Measurements from ENCODE around the gene LCN2.
"Not testable (repeated sequence)": the region's sequence is repeated elsewhere in the genome, so short reads cannot be mapped to it uniquely, and the experiment has no call there.

Gene LCN2

GRCh38 chr9:128128836-128129590 is 20.2 kb upstream of the LCN2 start:
- DNase-seq = no peak

GRCh38 chr9:128129976-128130590 is 19.2 kb upstream of the LCN2 start:
- DNase-seq = peak; percentile 60

DNA sequence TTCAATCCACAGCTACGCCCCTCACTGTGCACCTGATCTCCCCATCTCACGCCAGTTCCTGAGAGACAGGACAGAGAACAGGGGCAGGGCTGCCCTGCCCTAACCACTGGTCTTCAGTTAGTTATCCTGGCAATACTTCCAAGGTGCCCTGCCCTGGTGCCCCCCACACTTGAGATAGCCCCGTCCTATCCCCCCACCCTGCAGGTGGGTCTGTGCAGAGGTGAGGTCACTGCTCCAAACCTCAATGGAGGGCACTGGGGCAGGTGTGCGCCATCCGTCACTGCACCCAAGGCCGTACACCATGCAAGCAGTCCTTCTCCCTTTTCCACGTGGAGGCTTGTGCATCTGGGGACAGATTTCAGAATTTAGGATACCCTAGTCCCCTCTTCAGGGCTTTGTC is 18.6 kb upstream of the LCN2 start:
- DNase-seq = not testable (repeated sequence)

GRCh38 chr9:128131346-128131745 is 17.9 kb upstream of the LCN2 start:
- not testable (repeated sequence) for DNase-seq

- DNase-seq = not testable (repeated sequence)
Observed at GRCh38 chr9:128132139-128132538, 17.1 kb upstream of the LCN2 start.

GRCh38 chr9:128135561-128135960 is 13.7 kb upstream of the LCN2 start:
- not testable (repeated sequence) for DNase-seq

DNA sequence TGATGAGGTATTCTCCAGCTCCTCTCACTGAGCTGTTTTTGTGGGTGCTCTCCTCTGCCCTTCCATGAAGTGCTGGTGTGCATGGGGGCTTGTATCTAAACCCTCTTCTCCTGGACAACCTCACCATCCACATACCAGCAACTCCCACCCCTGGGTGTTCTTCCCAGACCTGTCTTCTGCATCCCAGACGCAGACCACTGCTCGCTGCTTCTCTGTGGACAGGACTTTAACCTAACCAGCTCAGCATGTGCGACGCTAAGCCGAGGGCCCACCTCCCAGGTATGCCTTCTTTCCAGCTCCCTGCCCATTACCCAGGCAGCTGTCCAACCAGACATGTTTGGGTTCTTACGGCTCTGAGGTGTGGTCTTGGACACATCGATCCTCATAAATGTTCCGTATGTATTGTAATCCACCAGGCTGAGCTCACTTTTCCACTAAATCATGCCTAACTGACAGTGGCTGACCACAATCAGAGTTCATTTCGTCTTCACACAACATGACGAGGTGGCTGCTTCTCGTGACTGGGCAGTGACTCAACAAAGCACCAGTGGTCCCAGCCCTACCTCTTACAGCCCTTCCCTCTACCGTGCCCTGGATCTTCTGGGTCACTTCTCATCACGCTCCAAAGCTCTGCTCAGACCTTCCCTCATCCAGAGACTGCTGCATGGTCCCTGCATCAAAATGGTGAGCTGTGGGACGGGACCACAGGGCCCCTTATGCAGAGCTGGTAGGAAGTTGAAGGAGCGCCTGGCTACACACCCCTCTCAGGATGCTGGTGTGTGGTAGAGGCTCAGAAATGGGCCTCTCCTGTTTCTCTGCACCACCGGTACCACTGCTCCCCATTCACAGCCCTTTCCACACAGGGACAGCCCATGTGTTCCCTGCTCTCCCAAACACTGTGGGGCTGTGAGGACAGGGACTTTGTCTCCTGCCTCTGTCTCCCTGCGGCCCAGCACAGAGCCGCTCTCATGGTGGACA is 12.1 kb upstream of the LCN2 start:
- no peak for DNase-seq

DNA sequence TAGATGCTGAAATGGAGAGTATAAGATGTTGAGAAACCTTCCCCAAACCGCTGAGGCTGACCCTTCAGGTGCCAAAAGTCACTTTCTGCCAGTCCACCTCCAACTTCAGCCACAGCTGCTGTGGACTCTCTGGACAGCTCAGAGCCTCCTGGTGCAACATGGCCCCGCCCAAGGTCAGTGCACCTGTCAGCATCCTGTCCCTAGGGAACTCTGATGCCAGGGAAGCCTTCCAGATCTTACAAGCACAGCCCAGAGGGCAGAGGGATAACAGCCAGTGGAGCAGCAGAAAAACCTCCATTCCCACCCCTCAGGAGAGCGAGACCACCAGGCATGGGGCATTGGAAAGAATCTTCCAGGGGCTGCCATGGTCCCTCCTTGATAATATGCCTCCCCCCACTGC is 11.3 kb upstream of the LCN2 start:
- DNase-seq = no peak

DNA sequence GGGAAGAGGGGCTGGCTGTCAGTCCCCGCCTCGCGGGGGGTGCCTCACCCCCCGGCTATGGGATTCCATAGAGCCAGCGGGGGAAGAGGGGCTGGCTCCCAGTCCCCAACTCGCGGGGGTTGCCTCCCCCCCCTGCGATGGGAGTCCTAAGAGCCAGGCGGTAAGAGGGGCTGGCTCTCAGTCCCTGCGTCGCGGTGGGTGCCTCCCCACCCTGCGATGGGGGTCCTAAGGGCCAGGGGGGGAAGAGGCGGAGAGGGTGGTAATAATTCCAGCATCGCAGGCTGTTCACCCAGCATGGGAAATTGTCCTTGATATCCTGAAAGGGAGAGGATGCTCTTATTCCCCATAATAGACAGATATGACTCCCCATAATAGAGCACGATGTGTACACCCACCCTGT is 9.6 kb upstream of the LCN2 start:
- DNase-seq = no peak

DNA sequence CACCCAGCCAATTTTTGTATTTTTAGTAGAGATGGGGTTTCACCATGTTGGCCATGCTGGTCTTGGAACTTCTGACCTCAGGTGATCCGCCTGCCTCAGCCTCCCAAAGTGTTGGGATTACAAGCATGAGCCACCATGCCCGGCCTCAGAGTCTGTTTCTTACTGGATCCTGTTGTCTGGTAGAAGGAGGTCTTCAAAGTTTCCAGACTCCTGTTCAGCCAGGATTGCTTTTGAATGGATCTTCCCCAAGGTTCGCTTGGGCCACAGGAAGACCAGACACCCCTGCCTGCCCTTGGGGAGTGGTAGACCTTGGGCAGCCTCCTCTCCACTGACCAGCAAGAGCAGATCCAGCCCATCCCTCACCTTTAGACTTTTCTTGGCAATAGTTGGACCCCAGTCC is 7.6 kb upstream of the LCN2 start:
- no peak for DNase-seq

GRCh38 chr9:128142061-128142460 is 7.2 kb upstream of the LCN2 start:
- no peak for DNase-seq

GRCh38 chr9:128142596-128142995 is 6.7 kb upstream of the LCN2 start:
- DNase-seq = no peak

- DNase-seq = no peak
Observed at GRCh38 chr9:128143525-128144238, 5.6 kb upstream of the LCN2 start.

GRCh38 chr9:128144239-128145181 is 4.7 kb upstream of the LCN2 start:
- DNase-seq = no peak

DNA sequence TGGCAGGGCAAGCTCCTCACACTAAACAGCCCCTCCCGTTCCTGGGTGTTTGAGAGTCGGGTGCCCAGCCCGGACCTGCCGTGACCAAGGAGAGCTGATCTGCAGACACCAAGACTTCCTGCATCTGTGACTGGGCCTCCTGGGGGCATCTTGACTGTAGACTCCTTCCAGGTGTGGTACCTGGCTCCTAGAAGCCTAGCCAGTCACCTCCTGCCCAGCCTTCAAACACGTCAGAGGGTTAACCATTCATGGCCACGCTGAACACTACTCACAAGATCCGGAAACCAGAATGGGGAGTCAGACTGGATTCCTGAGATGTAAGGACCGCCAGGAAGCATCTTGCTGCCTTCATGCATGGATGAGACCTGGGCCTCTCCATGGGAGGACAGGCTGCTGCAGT is 3.7 kb upstream of the LCN2 start:
- DNase-seq = no peak

DNA sequence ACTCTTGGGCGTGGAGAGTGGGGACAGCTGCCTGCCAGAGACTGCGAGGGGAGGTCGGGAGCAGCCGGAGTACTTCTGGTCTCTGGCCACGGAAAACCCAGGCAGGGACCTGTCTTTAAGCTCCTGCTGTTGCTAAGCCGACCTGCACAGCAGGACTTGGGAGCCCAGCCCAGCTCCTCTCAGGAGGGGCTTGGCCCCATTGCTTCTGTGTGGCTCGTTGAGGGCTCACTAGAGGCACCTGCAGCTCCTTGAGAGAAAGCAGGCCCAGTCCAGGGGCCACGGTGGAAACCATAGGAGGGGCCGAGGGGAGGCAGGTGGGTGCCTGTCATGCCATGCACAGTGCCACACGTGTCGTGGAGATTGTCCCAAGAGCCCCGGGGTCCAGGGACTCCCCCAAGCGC is 3.3 kb upstream of the LCN2 start:
- DNase-seq = no peak

DNA sequence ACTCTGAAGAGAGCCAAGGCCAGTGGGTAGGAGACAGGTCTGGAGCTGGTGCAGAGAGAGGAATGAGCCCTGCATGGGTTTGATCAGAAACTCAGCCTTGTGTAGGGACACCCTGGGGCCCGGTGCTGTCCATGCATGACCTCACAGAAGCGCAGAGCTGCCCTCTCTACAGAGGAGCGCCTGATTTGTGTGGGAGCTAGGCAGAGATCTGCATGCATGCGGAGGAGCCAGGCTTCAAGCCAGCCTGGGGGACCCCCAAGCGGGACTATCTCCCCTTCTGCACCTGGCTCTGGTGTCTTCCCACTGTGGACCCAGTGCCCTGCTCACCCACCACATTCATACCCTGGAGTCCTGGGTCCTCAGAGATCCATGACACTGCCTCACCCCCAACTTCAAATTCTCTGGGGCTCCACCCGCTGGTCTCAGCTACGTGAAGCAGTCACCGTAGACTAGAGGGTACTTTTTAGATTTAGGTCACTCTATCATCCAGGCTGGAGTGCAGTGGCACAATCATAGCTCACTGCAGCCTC is 2.6 kb upstream of the LCN2 start:
- no peak for DNase-seq

DNA sequence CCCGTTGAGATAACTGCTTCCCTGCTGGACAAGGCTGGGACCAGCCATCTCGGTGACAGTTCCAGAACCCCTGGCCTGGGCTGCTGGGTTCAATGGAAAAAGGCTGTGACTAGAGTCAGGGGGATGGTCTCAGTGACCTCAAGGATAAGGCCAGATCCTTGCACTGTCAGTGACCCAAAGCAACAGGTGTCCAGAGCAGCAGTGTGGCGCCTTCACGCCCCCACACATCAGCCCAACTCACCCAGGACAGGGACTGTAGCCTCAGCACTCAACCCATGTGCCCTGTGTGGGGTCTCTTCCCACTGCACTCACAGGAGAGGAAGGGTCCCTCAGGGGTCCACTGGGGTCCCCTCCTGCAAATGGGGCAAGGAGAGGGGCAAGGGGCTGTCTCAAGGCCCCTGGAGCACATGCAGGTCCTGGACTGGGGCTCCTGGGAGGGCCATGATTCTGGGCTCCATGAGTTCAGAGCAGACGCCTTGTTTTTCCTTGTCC is 698 bp upstream of the LCN2 start:
- DNase-seq = no peak

DNA sequence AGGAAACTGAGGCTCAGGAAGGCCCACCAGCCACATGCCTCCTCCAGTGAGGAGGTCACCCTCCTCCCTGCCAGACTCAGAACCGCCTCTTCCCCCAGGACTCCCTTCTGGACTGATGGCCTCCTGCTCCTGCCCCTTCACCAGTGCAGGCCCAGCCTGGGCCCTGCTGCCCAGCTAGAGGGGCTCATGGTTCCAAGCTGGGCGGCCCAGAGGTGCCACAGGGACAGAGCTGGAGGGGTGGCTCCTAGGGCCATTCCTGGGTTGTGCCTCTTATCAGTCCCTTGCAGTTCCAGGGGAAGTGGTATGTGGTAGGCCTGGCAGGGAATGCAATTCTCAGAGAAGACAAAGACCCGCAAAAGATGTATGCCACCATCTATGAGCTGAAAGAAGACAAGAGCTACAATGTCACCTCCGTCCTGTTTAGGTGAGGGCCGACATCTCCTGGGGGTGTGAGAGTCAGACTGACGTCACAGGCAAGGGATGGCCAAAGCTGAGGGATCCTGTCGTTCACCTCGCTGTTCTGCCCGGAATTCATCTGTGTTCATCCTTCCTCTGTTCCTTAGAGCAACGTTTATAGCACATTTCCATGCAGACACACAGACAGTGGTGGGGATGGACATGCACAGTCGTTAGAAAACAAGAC is 819 bp downstream of the LCN2 start:
- no peak for DNase-seq

DNA sequence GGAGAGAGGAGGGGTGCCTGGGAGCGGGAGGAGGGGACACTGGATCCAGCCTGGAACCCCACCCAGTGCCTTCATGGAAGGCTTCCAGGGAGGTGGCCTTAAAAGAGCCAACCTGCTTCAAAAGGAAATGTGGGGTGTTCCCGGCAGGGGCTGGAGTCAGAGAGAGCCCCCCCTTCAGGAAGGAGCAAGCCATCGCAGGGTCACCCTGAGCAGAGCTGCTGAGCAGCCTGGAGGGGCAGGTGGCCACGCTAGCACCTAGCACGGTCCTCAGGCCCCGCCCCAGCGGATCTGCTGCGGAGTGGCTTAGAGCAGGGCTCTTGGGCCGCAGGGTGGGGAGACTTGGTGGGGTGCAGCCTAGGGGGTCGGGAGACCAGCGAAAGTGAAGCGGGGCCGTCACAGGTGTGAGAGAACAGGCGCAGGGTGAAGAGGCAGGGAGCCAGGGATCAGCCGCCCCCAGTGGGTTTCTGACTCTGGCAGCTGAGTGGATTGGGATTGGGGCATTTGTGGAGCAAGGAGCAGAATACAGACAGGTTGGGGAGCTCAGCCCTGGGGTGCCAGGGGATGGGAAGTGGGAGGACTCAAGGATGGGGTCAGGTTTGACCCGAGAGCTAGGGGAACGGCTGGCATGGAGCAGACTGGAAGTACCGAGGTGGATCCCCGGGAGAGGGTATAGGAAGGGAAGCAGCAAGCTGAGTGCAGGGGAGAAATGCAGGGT is 1.5 kb downstream of the LCN2 start:
- DNase-seq = no peak

Measured in CD4-positive, alpha-beta T cell treated with Interferon gamma for 1 hour (primary cell).